Endodermal cell (in vitro differentiated cells): Measurements from ENCODE around the gene PLA2G4A. TPM values are rescaled to one million over a fixed set of nuclear protein-coding genes. Genes with fewer than 3 reads are reported as not detected.

Source experiments
- DNase-seq: peaks from one replicate; pipeline ENCODE4 v3.0.0-alpha.2; 2017
- H3K27ac ChIP-seq: 2 replicates; pipeline ENCODE4 v1.5.1; 2013; ENCODE audit warnings: mild to moderate bottlenecking, low read depth, low read length, moderate library complexity
- H3K27me3 ChIP-seq: 2 replicates; pipeline ENCODE4 v1.6.1; 2013; ENCODE audit warnings: mild to moderate bottlenecking, low read length, moderate library complexity; ENCODE audit not compliant: insufficient read depth, control insufficient read depth, poor library complexity, severe bottlenecking
- H3K36me3 ChIP-seq: 2 replicates; pipeline ENCODE4 v1.7.0; 2013; ENCODE audit warnings: mild to moderate bottlenecking, low read length, moderate library complexity; ENCODE audit not compliant: control insufficient read depth, insufficient read depth
- H3K4me1 ChIP-seq: one replicate; pipeline ENCODE4 v1.7.0; 2013; ENCODE audit warnings: low read length; ENCODE audit not compliant: control insufficient read depth, insufficient read depth
- H3K4me3 ChIP-seq: 2 replicates; pipeline ENCODE4 v1.5.1; 2013; ENCODE audit warnings: mild to moderate bottlenecking, low read length, moderate library complexity
- H3K9ac ChIP-seq: 2 replicates; pipeline ENCODE4 v1.6.1; 2013; ENCODE audit warnings: mild to moderate bottlenecking, low read length, moderate library complexity; ENCODE audit not compliant: poor library complexity, severe bottlenecking; ENCODE audit errors: extremely low read depth
- H3K9me3 ChIP-seq: 2 replicates; pipeline ENCODE4 v1.6.1; 2013; ENCODE audit warnings: mild to moderate bottlenecking, low read length, moderate library complexity; ENCODE audit not compliant: control insufficient read depth
- H3K27ac Mint-ChIP-seq: 2 replicates; pipeline ENCODE4 v1.8.0; 2020; ENCODE audit warnings: mixed read lengths
- H3K27me3 Mint-ChIP-seq: 2 replicates; pipeline ENCODE4 v1.8.0; 2021; ENCODE audit warnings: mild to moderate bottlenecking, mixed read lengths; ENCODE audit not compliant: insufficient read depth
- H3K36me3 Mint-ChIP-seq: 2 replicates; pipeline ENCODE4 v1.8.0; 2020; ENCODE audit warnings: low read depth, mixed read lengths
- H3K4me1 Mint-ChIP-seq: 2 replicates; pipeline ENCODE4 v1.8.0; 2020; ENCODE audit warnings: mixed read lengths
- H3K4me3 Mint-ChIP-seq: 2 replicates; pipeline ENCODE4 v1.8.0; 2020; ENCODE audit warnings: mild to moderate bottlenecking, moderate library complexity, mixed read lengths
- H3K9me3 Mint-ChIP-seq: 2 replicates; pipeline ENCODE4 v1.8.0; 2020; ENCODE audit warnings: mild to moderate bottlenecking, mixed read lengths
- WGBS, 2 experiments: methylation state at CpG; one replicate each; pipeline versions ENCODE4 v1.1.5 to v1.1.7; 2013; ENCODE audit warnings: missing lambda C conversion rate in 2 of 2, mixed read lengths in 1 of 2; ENCODE audit not compliant: insufficient coverage in 1 of 2, insufficient read length in 1 of 2; 5-methylcytosine and 5-hydroxymethylcytosine counted together
- total RNA-seq, 2 donors: library from RNA; stranded (reverse); fragmentation: NEBNext Ultra II Directional in 1 of 2; extraction: Animal tissue kit (Norgen Biotek cat#: 25700) in 1 of 2; gene quantifications; 2 replicates in 1 of 2; 3 replicates in 1 of 2; pipeline ENCODE4 v1.2.1, GENCODE V29; 2021
- TF ChIP-seq, protein P1 (sequence below): fragments of 200-600 bp; sonication (generic); conservative IDR thresholded peaks from 2 replicates; pipeline ENCODE4 v1.5.0; 2021; ENCODE audit warnings: antibody characterized with exemption, mild to moderate bottlenecking

The PLA2G4A gene
- total RNA-seq, 2 donors from 2014 or later = 0.35 to 1.2 TPM

GRCh38 chr1:186923486-186923885 is 94.7 kb downstream of the PLA2G4A start:
- Histone ChIP-seq H3K4me1 (no peaks in the 10 kb centered on the region), H3K27ac (no peak overlapping the region), H3K4me3 (peak overlapping the region; percentile 34), H3K36me3 (no peaks in the 10 kb centered on the region), H3K9me3 (peaks cover 43% of the 10 kb centered on the region), H3K9ac (no peak overlapping the region), H3K27me3 (no peaks in the 10 kb centered on the region)
- TF ChIP-seq, protein P1, sequence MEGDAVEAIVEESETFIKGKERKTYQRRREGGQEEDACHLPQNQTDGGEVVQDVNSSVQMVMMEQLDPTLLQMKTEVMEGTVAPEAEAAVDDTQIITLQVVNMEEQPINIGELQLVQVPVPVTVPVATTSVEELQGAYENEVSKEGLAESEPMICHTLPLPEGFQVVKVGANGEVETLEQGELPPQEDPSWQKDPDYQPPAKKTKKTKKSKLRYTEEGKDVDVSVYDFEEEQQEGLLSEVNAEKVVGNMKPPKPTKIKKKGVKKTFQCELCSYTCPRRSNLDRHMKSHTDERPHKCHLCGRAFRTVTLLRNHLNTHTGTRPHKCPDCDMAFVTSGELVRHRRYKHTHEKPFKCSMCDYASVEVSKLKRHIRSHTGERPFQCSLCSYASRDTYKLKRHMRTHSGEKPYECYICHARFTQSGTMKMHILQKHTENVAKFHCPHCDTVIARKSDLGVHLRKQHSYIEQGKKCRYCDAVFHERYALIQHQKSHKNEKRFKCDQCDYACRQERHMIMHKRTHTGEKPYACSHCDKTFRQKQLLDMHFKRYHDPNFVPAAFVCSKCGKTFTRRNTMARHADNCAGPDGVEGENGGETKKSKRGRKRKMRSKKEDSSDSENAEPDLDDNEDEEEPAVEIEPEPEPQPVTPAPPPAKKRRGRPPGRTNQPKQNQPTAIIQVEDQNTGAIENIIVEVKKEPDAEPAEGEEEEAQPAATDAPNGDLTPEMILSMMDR = no peak
- Mint-ChIP-seq H3K36me3 (peaks cover 6% of the 10 kb centered on the region), H3K4me1 (peaks cover 6% of the 10 kb centered on the region), H3K9me3 (peaks cover 43% of the 10 kb centered on the region), H3K27me3 (no peaks in the 10 kb centered on the region), H3K4me3 (no peak overlapping the region), H3K27ac (no peak overlapping the region)
- DNase-seq = no peak
- 60 to 84% methylated on average over 1 to 2 of the region's 2 CpGs for WGBS, 2 experiments

DNA sequence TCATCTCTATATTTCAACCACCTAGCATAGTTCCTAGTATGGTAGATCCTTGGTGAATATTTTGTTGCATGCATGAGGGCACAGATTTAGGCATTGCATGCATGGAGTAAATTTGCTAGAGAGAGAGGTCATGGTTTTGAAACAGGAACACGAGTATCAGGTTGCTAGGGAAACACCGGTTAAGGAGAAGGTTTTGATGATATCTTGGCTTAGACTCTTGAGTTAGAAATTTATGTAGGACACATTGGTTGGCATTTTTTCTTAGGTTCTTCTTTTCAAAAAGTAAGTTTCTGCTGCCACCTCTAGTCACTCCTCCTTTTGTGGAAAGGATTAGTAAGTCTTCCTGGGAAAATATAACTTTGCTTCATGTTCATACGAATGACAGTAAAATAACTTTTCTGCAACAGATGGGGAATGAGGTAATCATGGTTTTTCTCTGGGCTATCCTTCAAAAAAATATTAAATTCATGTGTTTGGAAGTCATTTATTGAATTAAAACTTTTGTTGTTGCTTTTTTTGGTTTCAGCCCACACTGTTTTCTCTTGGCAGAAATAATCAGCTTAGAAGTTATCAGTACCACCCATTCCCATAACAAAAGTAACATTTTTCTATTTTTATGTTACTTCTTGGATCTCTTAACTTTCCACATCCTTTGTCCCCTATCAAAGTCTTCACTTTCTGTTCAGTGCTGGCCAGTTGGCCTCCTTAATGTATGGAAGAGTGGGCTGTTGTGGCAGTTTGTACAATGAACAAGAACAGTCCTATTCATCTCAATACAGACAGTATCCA is 97.3 kb downstream of the PLA2G4A start:
- Histone ChIP-seq H3K4me3 (no peak overlapping the region), H3K27me3 (no peaks in the 10 kb centered on the region), H3K9me3 (peaks cover 38% of the 10 kb centered on the region), H3K27ac (no peak overlapping the region), H3K4me1 (no peaks in the 10 kb centered on the region), H3K9ac (no peak overlapping the region), H3K36me3 (no peaks in the 10 kb centered on the region)
- TF ChIP-seq, protein P1 = no peak
- Mint-ChIP-seq H3K36me3 (peaks cover 6% of the 10 kb centered on the region), H3K9me3 (peaks cover 37% of the 10 kb centered on the region), H3K27ac (no peak overlapping the region), H3K4me3 (no peak overlapping the region), H3K4me1 (peaks cover 6% of the 10 kb centered on the region), H3K27me3 (no peaks in the 10 kb centered on the region)
- 93 to 100% methylated on average over 1 to 3 of the region's 3 CpGs for WGBS, 2 experiments
- DNase-seq = no peak

DNA sequence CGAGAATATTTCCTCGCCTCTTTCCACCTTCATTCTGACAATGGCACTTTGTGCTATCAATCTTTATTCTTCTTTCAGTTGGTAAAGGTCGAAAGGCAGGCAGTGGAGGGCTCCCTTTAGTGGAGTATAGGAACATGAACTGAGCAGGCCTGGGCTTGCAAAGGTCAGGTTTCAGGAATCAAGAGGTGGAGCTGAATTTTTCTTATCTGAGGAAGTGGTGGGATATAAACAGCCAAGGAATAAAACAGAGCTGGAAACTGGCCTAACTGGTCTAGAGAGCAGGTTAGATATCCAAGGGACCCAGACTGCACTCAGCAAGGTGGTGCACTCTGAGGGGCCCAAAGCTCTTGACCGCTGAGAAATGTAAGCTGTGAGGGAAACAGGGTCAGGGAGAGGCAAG is 99.1 kb downstream of the PLA2G4A start:
- H3K27ac Mint-ChIP-seq = peak overlapping the region; percentile 12
- Histone ChIP-seq H3K4me3 (no peak overlapping the region), H3K9me3 (peaks cover 20% of the 10 kb centered on the region), H3K27ac (no peak overlapping the region), H3K27me3 (no peaks in the 10 kb centered on the region), H3K9ac (no peak overlapping the region), H3K36me3 (no peaks in the 10 kb centered on the region), H3K4me1 (no peaks in the 10 kb centered on the region)
- TF ChIP-seq, protein P1 = no peak
- H3K36me3 Mint-ChIP-seq = no peaks in the 10 kb centered on the region
- peaks cover 20% of the 10 kb centered on the region for H3K9me3 Mint-ChIP-seq
- no peak overlapping the region for H3K4me3 Mint-ChIP-seq
- no peaks in the 10 kb centered on the region for H3K27me3 Mint-ChIP-seq
- H3K4me1 Mint-ChIP-seq = peaks cover 6% of the 10 kb centered on the region
- DNase-seq = no peak
- WGBS, 2 experiments = 95 to 100% methylated on average over 1 to 4 of the region's 4 CpGs
